ENCODE data around the gene BACH2. TPM values are rescaled to one million over a fixed set of nuclear protein-coding genes. Genes with fewer than 3 reads are reported as not detected.
A peak's percentile ranks its signal among the peaks of the same experiment; 100 is the strongest.

Gene BACH2
- total and polyA plus RNA-seq, 9 of the 15 experiments (the other 6 are each of a cell fraction or from before 2014, with no cell fraction given): 0.06 to 3.1 (median 0.59) TPM

DNA sequence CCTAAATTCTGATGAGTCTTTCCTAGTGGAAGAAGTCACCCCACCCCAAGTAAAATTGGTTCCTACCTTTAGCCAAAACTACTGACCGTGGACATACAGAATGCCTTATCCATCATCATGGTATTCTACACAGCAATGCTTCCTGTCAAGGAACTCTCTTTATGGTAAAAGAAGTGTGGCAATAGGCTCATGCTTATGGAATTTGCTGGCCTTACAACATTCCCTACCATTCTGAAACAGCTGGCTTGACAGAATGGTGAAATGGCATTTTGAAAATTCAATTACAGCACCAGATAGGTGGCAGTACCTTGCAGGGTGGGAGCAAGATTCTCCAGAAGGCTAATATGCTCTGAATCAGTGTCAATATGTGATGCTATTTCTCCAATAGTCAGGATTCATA is 41.8 kb upstream of the BACH2 start:
- WGBS (ENCODE audit: insufficient coverage, low coverage, missing lambda C conversion rate): 0% methylated on average over 1 of the region's 1 CpG
- Histone ChIP-seq H3K27me3 (ENCODE audit: control insufficient read depth in 2 of 2, insufficient read depth in 2 of 2, low read length in 2 of 2) (peaks cover 3 to 6% of the 10 kb centered on the region in 2 experiments; a peak in 2 of 5 replicates), H3K36me3 (ENCODE audit: control insufficient read depth, insufficient read depth, low read length) (no peaks in the 10 kb centered on the region), H2AFZ (ENCODE audit: low read depth, low read length) (no peak overlapping the region), H3K79me2 (ENCODE audit: control insufficient read depth, insufficient read depth, low read length) (no peaks in the 10 kb centered on the region), H3K9ac (ENCODE audit: insufficient read depth in 1 of 2, low read depth in 2 of 2, low read length in 2 of 2) (no peak overlapping the region), H4K20me1 (replicated peaks; ENCODE audit: control insufficient read depth, insufficient read depth, low read length) (no peaks in the 10 kb centered on the region), H3K4me2 (ENCODE audit: insufficient read depth, low read length) (no peak overlapping the region), H3K4me3 (no peak overlapping the region), H3K27ac (ENCODE audit: extremely low read depth, low read depth, low read length) (no peak overlapping the region), H3K9me3 (replicated peaks; ENCODE audit: control insufficient read depth, insufficient read depth, low read depth, low read length) (no peaks in the 10 kb centered on the region), H3K4me1 (replicated peaks in 1 of 2; ENCODE audit: control insufficient read depth in 2 of 2, insufficient read depth in 2 of 2, low read length in 2 of 2) (no peaks in the 10 kb centered on the region), H3K9me1 (ENCODE audit: control insufficient read depth, insufficient read depth, low read length) (no peaks in the 10 kb centered on the region)
- in situ Hi-C loops (cut with MboI) (no loop called here), intact Hi-C loops (cut with micrococcal nuclease) (no loop called here)
- BruUV-seq (replicated peaks): no TSS peak
- ChIA-PET POLR2A (interaction anchor here (0.6 kb wide), 1 partner anchor 13 kb away, joined by 4 read pairs; no protein-coding TSS in a partner anchor), CTCF (ENCODE audit: low intra/inter-chr PET ratio) (no interaction called here)
- TF ChIP-seq PHF8 (IDR thresholded peaks at IDR 0.05; ENCODE audit: borderline replicate concordance, low read length): 0 out of 2 replicates have a peak, but pooled peaks have one; percentile 10
- no peak for TF ChIP-seq THAP12 (CRISPR knock-in tag; IDR thresholded peaks at IDR 0.05)
- FAIRE-seq (no peak), DNase-seq (ENCODE audit: extremely low read depth in 1 of 4, low spot score in 3 of 4) (no peak), ATAC-seq (no peak)

Data from K562 (cell line).